HG02642 (cell line): ENCODE measurements around the gene TMEM59.

Experiments used
- ATAC-seq: cut with Tn5 transposase; IDR thresholded peaks from one replicate; pipeline ENCODE4 v1.9.1; 2021; ENCODE audit warnings: mild to moderate bottlenecking; ENCODE audit not compliant: unreplicated experiment, poor library complexity

The TMEM59 gene

GRCh38 chr1:53992085-53992874, 60.7 kb downstream of the TMEM59 start:
- no peak for ATAC-seq

GRCh38 chr1:53987880-53988279, 65.1 kb downstream of the TMEM59 start:
- ATAC-seq: no peak

- ATAC-seq: no peak
These were observed 66.5 kb downstream of the TMEM59 start for GRCh38 chr1:53986458-53986857.

GRCh38 chr1:53984726-53985125, 68.3 kb downstream of the TMEM59 start:
- ATAC-seq: no peak

GRCh38 chr1:53982763-53983104, 70.3 kb downstream of the TMEM59 start:
- no peak for ATAC-seq

GRCh38 chr1:53982034-53982762, 70.8 kb downstream of the TMEM59 start:
- no peak for ATAC-seq

- no peak for ATAC-seq
These were observed 71.8 kb downstream of the TMEM59 start for GRCh38 chr1:53981220-53981619.

GRCh38 chr1:53979712-53980450, 73.1 kb downstream of the TMEM59 start:
- no peak for ATAC-seq
